AG09319 (cell line): ENCODE measurements around the gene PPP1R2B.

Experiments used
- DNase-seq: peaks from one replicate; pipeline ENCODE4 v3.0.0-alpha.2; 2010; ENCODE audit warnings: low read depth; ENCODE audit errors: extremely low read depth
- TF ChIP-seq, protein P1 (sequence below): IDR thresholded peaks from 2 replicates; pipeline ENCODE4 v1.5.1; 2011; ENCODE audit warnings: low read depth, mild to moderate bottlenecking, inconsistent platforms, low read length, moderate library complexity

Gene PPP1R2B

DNA sequence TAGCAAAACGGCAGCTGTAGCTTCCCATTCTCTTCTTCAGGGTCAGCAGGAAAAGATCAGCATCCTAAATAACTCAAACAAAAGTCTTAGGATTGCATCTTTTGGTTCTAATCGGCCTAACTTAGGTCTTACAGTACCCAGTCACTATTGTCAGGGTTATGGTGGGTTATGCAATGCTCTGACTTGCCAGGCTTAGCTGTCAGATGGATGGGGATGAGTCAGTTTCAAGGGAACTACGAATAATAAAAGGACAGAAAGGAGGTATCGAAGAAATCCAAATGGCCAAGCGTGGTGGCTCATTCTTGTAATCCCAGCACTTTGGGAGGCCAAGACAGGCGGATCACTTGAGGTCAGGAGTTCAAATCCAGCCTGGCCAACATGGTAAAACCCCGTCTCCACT, 46.5 kb downstream of the PPP1R2B start:
- no peak for DNase-seq
- TF ChIP-seq, protein P1, sequence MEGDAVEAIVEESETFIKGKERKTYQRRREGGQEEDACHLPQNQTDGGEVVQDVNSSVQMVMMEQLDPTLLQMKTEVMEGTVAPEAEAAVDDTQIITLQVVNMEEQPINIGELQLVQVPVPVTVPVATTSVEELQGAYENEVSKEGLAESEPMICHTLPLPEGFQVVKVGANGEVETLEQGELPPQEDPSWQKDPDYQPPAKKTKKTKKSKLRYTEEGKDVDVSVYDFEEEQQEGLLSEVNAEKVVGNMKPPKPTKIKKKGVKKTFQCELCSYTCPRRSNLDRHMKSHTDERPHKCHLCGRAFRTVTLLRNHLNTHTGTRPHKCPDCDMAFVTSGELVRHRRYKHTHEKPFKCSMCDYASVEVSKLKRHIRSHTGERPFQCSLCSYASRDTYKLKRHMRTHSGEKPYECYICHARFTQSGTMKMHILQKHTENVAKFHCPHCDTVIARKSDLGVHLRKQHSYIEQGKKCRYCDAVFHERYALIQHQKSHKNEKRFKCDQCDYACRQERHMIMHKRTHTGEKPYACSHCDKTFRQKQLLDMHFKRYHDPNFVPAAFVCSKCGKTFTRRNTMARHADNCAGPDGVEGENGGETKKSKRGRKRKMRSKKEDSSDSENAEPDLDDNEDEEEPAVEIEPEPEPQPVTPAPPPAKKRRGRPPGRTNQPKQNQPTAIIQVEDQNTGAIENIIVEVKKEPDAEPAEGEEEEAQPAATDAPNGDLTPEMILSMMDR: no peak
